ENCODE results near the gene OCA2. TPM values are rescaled to one million over a fixed set of nuclear protein-coding genes. Genes with fewer than 3 reads are reported as not detected.

Gene OCA2
- polyA plus RNA-seq, 1 experiment = 0.02 TPM

GRCh38 chr15:28106294-28107110, 7.4 kb upstream of the OCA2 start:
- TF ChIP-seq, protein P1, sequence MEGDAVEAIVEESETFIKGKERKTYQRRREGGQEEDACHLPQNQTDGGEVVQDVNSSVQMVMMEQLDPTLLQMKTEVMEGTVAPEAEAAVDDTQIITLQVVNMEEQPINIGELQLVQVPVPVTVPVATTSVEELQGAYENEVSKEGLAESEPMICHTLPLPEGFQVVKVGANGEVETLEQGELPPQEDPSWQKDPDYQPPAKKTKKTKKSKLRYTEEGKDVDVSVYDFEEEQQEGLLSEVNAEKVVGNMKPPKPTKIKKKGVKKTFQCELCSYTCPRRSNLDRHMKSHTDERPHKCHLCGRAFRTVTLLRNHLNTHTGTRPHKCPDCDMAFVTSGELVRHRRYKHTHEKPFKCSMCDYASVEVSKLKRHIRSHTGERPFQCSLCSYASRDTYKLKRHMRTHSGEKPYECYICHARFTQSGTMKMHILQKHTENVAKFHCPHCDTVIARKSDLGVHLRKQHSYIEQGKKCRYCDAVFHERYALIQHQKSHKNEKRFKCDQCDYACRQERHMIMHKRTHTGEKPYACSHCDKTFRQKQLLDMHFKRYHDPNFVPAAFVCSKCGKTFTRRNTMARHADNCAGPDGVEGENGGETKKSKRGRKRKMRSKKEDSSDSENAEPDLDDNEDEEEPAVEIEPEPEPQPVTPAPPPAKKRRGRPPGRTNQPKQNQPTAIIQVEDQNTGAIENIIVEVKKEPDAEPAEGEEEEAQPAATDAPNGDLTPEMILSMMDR (IDR thresholded peaks at IDR 0.05; ENCODE audit: insufficient read depth, low read depth, low read length) = no peak
- ChIA-PET POLR2A (no interaction called here), CTCF (interaction anchor here (1.9 kb wide), 1 partner anchor 15 kb away, joined by 5 read pairs; no protein-coding TSS in a partner anchor)
- Histone ChIP-seq H3K27me3 (ENCODE audit: control insufficient read depth, insufficient read depth, low read length) (no peaks in the 10 kb centered on the region), H3K36me3 (ENCODE audit: control insufficient read depth, insufficient read depth, low read length) (no peaks in the 10 kb centered on the region), H3K4me3 (ENCODE audit: low read depth, low read length) (peak overlapping the region; percentile 43)
- DNase-seq (ENCODE audit: low read depth) = no peak

- H3K4me3 ChIP-seq (ENCODE audit: low read depth, low read length) = no peak overlapping the region
- CTCF ChIA-PET = no interaction called here
- no peak for DNase-seq (ENCODE audit: low read depth)
- POLR2A ChIA-PET = no interaction called here
- peaks cover 2% of the 10 kb centered on the region for H3K27me3 ChIP-seq (ENCODE audit: control insufficient read depth, insufficient read depth, low read length)
- no peaks in the 10 kb centered on the region for H3K36me3 ChIP-seq (ENCODE audit: control insufficient read depth, insufficient read depth, low read length)
- TF ChIP-seq, protein P1 (IDR thresholded peaks at IDR 0.05; ENCODE audit: insufficient read depth, low read depth, low read length) = no peak
These were observed 6.7 kb upstream of the OCA2 start for GRCh38 chr15:28105793-28106192.

GRCh38 chr15:28105224-28105791, 6.2 kb upstream of the OCA2 start:
- POLR2A ChIA-PET = no interaction called here

DNA sequence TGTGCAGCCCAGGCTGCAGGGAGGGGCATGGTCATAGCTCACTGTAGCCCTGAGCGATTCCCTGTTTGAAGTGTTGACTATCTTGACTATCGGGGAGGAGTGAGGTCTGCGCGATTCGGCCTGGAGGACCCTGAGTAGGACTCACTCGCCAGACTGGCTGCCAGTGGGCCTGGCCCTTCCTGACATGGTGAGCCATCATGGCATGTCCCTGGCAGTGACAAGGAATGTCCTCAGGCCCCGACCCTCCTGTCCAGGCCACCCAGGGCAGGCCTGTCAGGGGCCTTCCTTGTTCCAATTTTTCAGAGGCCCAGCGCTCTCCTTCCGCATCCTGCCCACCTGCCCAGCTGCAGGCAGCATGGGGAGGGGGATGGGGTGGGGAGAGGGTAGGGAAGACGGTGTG, 5.2 kb upstream of the OCA2 start:
- H3K36me3 ChIP-seq (ENCODE audit: control insufficient read depth, insufficient read depth, low read length) = no peaks in the 10 kb centered on the region
- no peak overlapping the region for H3K4me3 ChIP-seq (ENCODE audit: low read depth, low read length)
- POLR2A ChIA-PET = no interaction called here
- DNase-seq (ENCODE audit: low read depth) = no peak
- CTCF ChIA-PET = no interaction called here
- peaks cover 11% of the 10 kb centered on the region for H3K27me3 ChIP-seq (ENCODE audit: control insufficient read depth, insufficient read depth, low read length)
- TF ChIP-seq, protein P1 (IDR thresholded peaks at IDR 0.05; ENCODE audit: insufficient read depth, low read depth, low read length) = no peak

More at GRCh38 chr15:28105224-28105791, 6.2 kb upstream of the OCA2 start:
- Histone ChIP-seq H3K4me3 (ENCODE audit: low read depth, low read length) (no peak overlapping the region), H3K36me3 (ENCODE audit: control insufficient read depth, insufficient read depth, low read length) (no peaks in the 10 kb centered on the region), H3K27me3 (ENCODE audit: control insufficient read depth, insufficient read depth, low read length) (peaks cover 4% of the 10 kb centered on the region)
- DNase-seq (ENCODE audit: low read depth) = no peak
- CTCF ChIA-PET = no interaction called here
- TF ChIP-seq, protein P1 (IDR thresholded peaks at IDR 0.05; ENCODE audit: insufficient read depth, low read depth, low read length) = no peak

GRCh38 chr15:28103831-28104230, 4.7 kb upstream of the OCA2 start:
- CTCF ChIA-PET = interaction anchor here (1.4 kb wide), 1 partner anchor 19 kb away, joined by 7 read pairs; no protein-coding TSS in a partner anchor
- no peak for DNase-seq (ENCODE audit: low read depth)
- no peak overlapping the region for H3K4me3 ChIP-seq (ENCODE audit: low read depth, low read length)
- POLR2A ChIA-PET = no interaction called here
- no peaks in the 10 kb centered on the region for H3K36me3 ChIP-seq (ENCODE audit: control insufficient read depth, insufficient read depth, low read length)
- peaks cover 14% of the 10 kb centered on the region for H3K27me3 ChIP-seq (ENCODE audit: control insufficient read depth, insufficient read depth, low read length)
- TF ChIP-seq, protein P1 (IDR thresholded peaks at IDR 0.05; ENCODE audit: insufficient read depth, low read depth, low read length) = no peak

All from BJ (cell line).